Activated CD4-positive, alpha-beta memory T cell treated with anti-CD3 and anti-CD28 coated beads, Interleukin-2, amount 10 ng/mL, durations not matched to agents 7 days and 5 days (primary cell): ENCODE data around the gene GARNL3. TPM values are rescaled to one million over a fixed set of nuclear protein-coding genes. Genes with fewer than 3 reads are reported as not detected.

Source experiments
- CTCF ChIA-PET: fragments of 350-600 bp; sonication (Branson Sonifier 250); formaldehyde crosslinking; loops from one replicate; lab custom pipeline; 2021; ENCODE audit warnings: antibody characterized with exemption, inconsistent platforms; lab: Charles Lee
- POLR2A ChIA-PET: fragments of 350-600 bp; sonication (Branson Sonifier 250); formaldehyde crosslinking; loops from one replicate; lab custom pipeline; 2021; ENCODE audit warnings: antibody characterized with exemption; lab: Charles Lee
- DNase-seq: peaks from one replicate; pipeline ENCODE4 v3.0.0-alpha.2; 2020
- H3K27ac Mint-ChIP-seq: one replicate; pipeline ENCODE4 v1.8.0; 2021; ENCODE audit warnings: mild to moderate bottlenecking, mixed read lengths
- H3K27me3 Mint-ChIP-seq: one replicate; pipeline ENCODE4 v1.8.0; 2021; ENCODE audit warnings: mixed read lengths
- H3K36me3 Mint-ChIP-seq: one replicate; pipeline ENCODE4 v1.8.0; 2021; ENCODE audit warnings: low read depth, mixed read lengths
- H3K4me1 Mint-ChIP-seq: one replicate; pipeline ENCODE4 v1.8.0; 2021; ENCODE audit warnings: mixed read lengths
- H3K4me3 Mint-ChIP-seq: one replicate; pipeline ENCODE4 v1.8.0; 2021; ENCODE audit warnings: mild to moderate bottlenecking, mixed read lengths
- H3K9me3 Mint-ChIP-seq: one replicate; pipeline ENCODE4 v1.8.0; 2021; ENCODE audit warnings: mixed read lengths
- total RNA-seq, 2 experiments: library from RNA; stranded (reverse); gene quantifications; one replicate each; pipeline ENCODE4 v1.2.3, GENCODE V29; 2021

The GARNL3 gene
- total RNA-seq, 2 experiments from 2014 or later, result 0.86 to 0.95 TPM

DNA sequence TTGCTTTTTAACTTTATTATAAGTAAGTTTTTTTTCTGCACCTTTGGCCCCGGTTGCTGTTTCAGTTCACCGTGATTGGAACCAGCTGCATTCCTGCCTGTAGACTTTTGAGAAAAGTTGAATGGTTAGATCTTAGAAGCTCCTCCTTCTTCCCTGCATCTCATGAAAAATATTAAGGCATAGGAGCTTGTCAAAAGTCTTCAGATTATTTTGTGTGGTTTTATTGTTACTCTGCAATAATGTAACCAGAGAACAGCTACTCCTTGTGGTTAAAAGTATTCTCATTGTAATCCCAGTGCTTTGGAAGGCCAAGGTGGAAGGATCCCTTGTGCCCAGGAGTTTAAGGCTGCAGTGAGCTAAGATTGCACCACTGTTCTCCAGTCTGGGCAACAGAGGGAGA, 129.1 kb downstream of the GARNL3 start:
- CTCF ChIA-PET, result interaction anchor here (0.5 to 0.9 kb wide), 2 partner anchors 67 to 179 kb away, joined by 3 read pairs; no protein-coding TSS in a partner anchor

DNA sequence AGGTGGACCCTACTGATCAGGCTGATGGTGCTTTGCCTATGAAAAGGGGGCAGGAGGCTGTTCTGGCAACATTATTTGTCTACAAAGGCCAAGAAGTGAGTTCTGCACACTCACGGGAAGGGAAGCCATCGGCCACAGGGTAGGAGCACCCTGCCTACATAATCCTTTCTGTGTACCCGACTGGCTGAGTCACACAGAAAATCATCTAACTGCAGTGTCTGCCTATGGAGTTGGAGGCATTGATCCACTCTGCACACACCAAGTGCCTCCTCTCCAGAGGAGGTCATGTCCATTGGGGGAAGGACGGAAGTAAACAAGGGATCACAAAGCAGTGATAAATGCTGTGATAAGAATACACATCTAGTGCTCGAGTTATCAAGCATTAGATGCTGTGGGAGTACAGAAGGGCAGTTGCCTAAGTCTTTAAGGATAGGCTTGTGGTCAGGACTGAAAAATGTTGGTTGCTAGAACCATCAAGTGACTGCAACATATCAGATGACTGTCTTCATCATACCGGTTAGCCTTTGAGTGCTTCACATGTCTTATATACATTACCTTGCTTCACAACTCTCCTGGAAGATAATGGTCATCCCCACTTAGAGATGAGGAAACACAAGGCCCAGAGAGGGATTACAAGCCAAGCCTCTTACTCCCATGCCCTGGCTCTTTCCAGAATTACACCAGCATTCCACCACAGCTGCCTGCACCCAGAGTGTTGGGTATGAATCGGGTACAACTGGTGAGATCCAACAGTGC, 131.1 kb downstream of the GARNL3 start:
- Mint-ChIP-seq H3K4me3 (peak overlapping the region; percentile 65), H3K36me3 (no peaks in the 10 kb centered on the region), H3K4me1 (peaks cover 18% of the 10 kb centered on the region), H3K27ac (no peak overlapping the region), H3K9me3 (no peaks in the 10 kb centered on the region), H3K27me3 (peaks cover 41% of the 10 kb centered on the region)
- no peak for DNase-seq
- ChIA-PET POLR2A (interaction anchor here (0.7 to 4.1 kb wide), 5 partner anchors 8 to 56 kb away, joined by 3 to 54 read pairs (median 14); partner anchors contain the start of genes LRSAM1, RPL12 and ZNF79), CTCF (interaction anchor here (1.3 to 1.6 kb wide), 3 partner anchors 54 to 84 kb away, joined by 6 to 7 read pairs (median 7); no protein-coding TSS in a partner anchor)

More for the DNA sequence above, 129.1 kb downstream of the GARNL3 start:
- no peak for DNase-seq
- H3K36me3 Mint-ChIP-seq, result no peaks in the 10 kb centered on the region
- peaks cover 45% of the 10 kb centered on the region for H3K27me3 Mint-ChIP-seq
- no peak overlapping the region for H3K4me3 Mint-ChIP-seq
- POLR2A ChIA-PET, result no interaction called here
- no peaks in the 10 kb centered on the region for H3K9me3 Mint-ChIP-seq
- no peak overlapping the region for H3K27ac Mint-ChIP-seq
- H3K4me1 Mint-ChIP-seq, result peaks cover 33% of the 10 kb centered on the region

DNA sequence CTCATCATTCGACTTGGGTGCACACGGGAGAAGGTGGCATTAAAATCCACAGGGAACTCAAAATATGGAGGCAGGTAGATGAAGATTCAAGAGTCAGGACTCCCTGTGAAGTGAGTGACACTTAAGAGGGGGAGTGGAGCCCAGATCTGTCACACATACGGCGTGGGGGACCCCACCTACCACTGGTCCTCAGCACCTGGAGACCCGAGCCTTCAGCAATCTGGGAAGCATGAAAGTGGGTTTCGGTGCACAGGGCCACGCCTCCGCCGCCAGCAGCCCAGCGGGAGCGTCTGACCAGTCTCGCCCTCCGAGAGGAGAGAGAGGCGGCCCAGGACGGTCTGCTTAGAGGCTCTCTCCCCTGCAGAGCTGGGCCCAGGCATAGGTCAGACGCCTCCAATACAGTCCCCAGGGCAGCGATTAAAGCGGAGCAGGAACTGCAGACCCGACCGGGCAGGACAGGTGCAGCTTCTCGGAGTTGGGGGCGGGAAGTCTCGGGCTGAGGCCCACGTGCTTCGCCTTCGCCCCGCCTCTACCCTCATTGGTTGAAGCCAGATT, 131.8 kb downstream of the GARNL3 start:
- no peak for DNase-seq
- peaks cover 41% of the 10 kb centered on the region for H3K27me3 Mint-ChIP-seq
- H3K4me3 Mint-ChIP-seq, result peak overlapping the region; percentile 65
- H3K36me3 Mint-ChIP-seq, result no peaks in the 10 kb centered on the region
- ChIA-PET CTCF (interaction anchor here (0.8 to 2.1 kb wide), 20 partner anchors 8 to 338 kb away, joined by 3 to 21 read pairs (median 6); partner anchors contain the start of genes LRSAM1, RPL12, TOR2A and ZNF79), POLR2A (interaction anchor here (0.7 to 4.1 kb wide), 9 partner anchors 9 to 411 kb away, joined by 3 to 54 read pairs (median 4); partner anchors contain the start of genes CDK9, LRSAM1, RPL12 and ZNF79)
- no peak overlapping the region for H3K27ac Mint-ChIP-seq
- H3K9me3 Mint-ChIP-seq, result no peaks in the 10 kb centered on the region
- peaks cover 18% of the 10 kb centered on the region for H3K4me1 Mint-ChIP-seq

DNA sequence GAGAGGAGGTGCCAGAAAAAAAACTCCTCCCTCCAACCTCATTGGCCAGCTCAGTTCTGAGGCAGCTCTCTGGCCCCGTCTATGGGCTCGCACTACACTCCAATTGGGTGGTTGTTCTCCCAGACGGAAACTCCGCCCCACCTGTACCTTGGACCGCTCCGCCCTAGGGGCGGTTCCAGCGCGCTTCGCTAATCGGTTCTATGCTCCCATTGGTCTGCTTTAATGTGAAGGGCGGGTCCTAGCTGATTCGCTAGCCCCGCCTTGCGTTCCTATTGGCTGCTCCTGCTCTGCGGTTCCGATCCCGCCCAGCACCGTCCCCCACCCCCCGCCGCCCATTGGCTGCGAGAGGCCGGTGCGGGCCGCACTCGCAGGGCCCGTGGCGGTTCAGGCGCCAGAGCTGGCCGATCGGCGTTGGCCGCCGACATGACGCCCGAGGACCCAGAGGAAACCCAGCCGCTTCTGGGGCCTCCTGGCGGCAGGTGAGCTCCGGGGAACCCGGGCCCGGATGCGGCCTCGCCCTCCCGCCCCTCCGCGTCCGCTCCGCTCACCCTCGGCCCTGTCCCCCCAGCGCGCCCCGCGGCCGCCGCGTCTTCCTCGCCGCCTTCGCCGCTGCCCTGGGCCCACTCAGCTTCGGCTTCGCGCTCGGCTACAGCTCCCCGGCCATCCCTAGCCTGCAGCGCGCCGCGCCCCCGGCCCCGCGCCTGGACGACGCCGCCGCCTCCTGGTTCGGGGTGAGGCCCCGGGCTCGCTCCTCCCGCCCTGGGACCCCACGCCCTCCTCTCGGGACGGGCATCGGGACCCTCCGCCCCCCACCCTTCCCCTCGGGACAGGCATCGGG, 132.5 kb downstream of the GARNL3 start, which contains the start of gene SLC2A8:
TSS of gene SLC2A8 (plus strand) at position 362 of the 838 bp plus-strand sequence. CDS start at position 424, 62 bp downstream.
- DNase-seq, result peak; percentile 98
- POLR2A ChIA-PET, result interaction anchor here (0.7 to 4.1 kb wide), 10 partner anchors 10 to 412 kb away, joined by 3 to 54 read pairs (median 4); partner anchors contain the start of genes CDK9, LRSAM1, RPL12 and ZNF79
- CTCF ChIA-PET, result interaction anchor here (0.6 to 2.1 kb wide), 22 partner anchors 9 to 434 kb away, joined by 3 to 21 read pairs (median 5); partner anchors contain the start of genes LRSAM1, RPL12, TOR2A and ZNF79
- Mint-ChIP-seq H3K4me1 (peaks cover 18% of the 10 kb centered on the region), H3K9me3 (no peaks in the 10 kb centered on the region), H3K36me3 (no peaks in the 10 kb centered on the region), H3K27me3 (peaks cover 36% of the 10 kb centered on the region), H3K4me3 (peak within 1 kb of the TSS; percentile 67), H3K27ac (no peak within 1 kb of the TSS)

DNA sequence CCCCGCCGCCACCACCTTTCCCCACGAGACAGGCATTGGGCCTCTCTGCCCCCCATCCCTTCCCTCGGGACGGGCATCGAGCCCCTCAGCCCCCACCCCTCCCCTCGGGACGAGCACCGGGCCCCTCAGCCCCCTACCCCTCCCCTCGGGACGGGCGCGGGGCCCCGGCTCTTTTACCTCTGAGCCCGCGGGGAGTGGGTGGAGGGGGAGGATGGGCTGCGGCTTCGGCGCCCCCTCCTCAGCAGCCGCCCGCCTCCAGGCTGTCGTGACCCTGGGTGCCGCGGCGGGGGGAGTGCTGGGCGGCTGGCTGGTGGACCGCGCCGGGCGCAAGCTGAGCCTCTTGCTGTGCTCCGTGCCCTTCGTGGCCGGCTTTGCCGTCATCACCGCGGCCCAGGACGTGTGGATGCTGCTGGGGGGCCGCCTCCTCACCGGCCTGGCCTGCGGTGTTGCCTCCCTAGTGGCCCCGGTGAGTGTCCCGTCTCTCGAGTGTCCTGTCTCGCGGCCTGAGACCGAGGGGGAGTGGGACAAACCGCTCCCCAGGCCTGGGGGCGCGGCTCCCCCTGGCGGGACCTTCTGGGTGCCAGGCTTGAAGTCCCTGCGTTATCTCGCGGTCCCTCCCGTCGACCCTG, 133.2 kb downstream of the GARNL3 start:
- Mint-ChIP-seq H3K27me3 (peaks cover 31% of the 10 kb centered on the region), H3K36me3 (no peaks in the 10 kb centered on the region), H3K4me1 (peaks cover 18% of the 10 kb centered on the region), H3K27ac (no peak overlapping the region), H3K9me3 (no peaks in the 10 kb centered on the region), H3K4me3 (peak overlapping the region; percentile 67)
- peak; percentile 41 for DNase-seq
- ChIA-PET CTCF (interaction anchor here (0.6 to 2.1 kb wide), 14 partner anchors 10 to 435 kb away, joined by 3 to 21 read pairs (median 6); partner anchors contain the start of genes LRSAM1, RPL12, TOR2A and ZNF79), POLR2A (interaction anchor here (0.9 to 4.1 kb wide), 8 partner anchors 10 to 412 kb away, joined by 3 to 54 read pairs (median 4); partner anchors contain the start of genes CDK9, LRSAM1, RPL12 and ZNF79)

DNA sequence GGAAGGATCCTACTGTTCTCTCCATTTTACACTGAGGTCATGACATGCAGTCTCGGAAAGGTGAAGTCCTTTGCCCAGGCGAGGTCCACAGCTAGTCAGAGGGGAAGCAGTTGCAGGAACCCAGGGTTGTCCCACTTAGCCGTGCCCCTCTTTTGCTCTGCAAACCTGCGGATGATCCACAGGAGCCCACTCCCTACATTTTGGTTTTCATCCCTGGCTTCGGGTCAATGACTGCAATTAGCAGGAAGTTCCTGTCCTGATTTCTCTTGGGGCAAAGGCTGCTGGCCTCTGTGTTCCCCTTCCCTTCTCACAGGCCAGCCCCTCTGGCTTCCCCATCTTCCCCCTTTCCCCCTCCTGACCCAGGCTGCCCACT, 133.7 kb downstream of the GARNL3 start:
- ChIA-PET POLR2A (interaction anchor here (1.0 to 4.1 kb wide), 5 partner anchors 11 to 95 kb away, joined by 3 to 54 read pairs (median 14); partner anchors contain the start of genes LRSAM1, RPL12 and ZNF79), CTCF (interaction anchor here (1.2 to 2.1 kb wide), 5 partner anchors 10 to 183 kb away, joined by 3 to 15 read pairs (median 6); no protein-coding TSS in a partner anchor)
- H3K4me1 Mint-ChIP-seq, result peaks cover 18% of the 10 kb centered on the region
- H3K9me3 Mint-ChIP-seq, result no peaks in the 10 kb centered on the region
- peak overlapping the region; percentile 67 for H3K4me3 Mint-ChIP-seq
- H3K27me3 Mint-ChIP-seq, result peaks cover 31% of the 10 kb centered on the region
- no peak for DNase-seq
- no peak overlapping the region for H3K27ac Mint-ChIP-seq
- no peaks in the 10 kb centered on the region for H3K36me3 Mint-ChIP-seq

DNA sequence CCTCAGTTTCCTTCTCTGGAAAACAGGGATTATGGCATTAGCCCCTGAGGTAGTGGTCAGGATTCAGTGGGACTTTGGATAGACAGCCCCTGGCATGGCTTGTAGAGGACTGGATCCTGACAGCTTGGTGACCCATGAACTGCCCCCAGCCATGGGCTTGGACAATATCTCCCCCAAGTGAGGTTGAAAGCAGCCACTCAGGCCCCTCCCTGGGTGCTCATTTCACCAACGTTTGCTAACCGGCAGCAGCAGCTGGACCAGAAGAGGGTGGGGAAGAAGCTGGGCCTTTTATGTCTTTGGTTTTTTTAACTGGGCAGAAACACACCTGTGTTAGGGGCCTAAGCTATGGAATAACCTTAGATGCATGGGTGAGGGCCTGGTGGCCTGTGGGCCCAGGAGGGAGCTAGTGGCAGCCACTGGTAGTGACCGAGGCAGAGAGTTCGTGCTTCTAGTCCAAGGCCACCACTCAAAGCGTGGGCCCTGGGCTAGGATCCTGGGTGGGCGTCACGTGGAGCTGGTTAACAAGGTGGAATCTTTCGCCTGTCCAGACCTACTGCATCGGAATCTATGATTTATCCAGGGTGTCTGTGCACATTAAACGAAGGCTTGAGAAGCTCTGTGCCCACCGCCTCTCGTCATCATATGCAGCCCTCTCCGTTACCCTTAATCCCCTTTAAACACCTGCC, 134.3 kb downstream of the GARNL3 start:
- Mint-ChIP-seq H3K27ac (no peak overlapping the region), H3K4me3 (peak overlapping the region; percentile 67), H3K36me3 (no peaks in the 10 kb centered on the region), H3K4me1 (peaks cover 18% of the 10 kb centered on the region), H3K27me3 (peaks cover 28% of the 10 kb centered on the region), H3K9me3 (no peaks in the 10 kb centered on the region)
- CTCF ChIA-PET, result interaction anchor here (1.2 to 1.8 kb wide), 3 partner anchors 9 to 87 kb away, joined by 3 to 7 read pairs (median 3); no protein-coding TSS in a partner anchor
- DNase-seq, result no peak
- POLR2A ChIA-PET, result interaction anchor here (0.6 to 4.1 kb wide), 5 partner anchors 11 to 155 kb away, joined by 3 to 54 read pairs (median 4); partner anchors contain the start of genes LRSAM1, RPL12 and ZNF79

DNA sequence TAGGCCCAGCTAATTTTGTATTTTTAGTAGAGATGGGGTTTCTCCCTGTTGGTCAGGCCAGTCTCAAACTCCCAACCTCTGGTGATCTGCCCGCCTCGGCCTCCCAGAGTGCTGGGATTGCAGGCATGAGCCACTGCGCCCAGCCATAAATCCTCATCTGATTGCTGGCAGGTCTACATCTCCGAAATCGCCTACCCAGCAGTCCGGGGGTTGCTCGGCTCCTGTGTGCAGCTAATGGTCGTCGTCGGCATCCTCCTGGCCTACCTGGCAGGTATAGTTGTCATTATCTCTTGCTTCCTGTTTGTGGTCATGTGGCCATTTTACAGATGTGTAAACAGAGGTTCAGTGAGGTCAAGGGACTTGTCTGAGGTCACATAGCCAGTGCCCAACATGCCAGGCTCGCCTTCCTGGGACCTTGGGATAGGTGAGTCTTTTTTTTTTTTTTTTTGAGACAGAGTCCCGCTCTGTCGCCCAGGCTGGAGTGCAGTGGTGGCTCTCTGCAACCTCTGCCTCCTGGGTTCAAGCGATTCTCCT, 135.2 kb downstream of the GARNL3 start:
- peaks cover 22% of the 10 kb centered on the region for H3K27me3 Mint-ChIP-seq
- no peak overlapping the region for H3K4me3 Mint-ChIP-seq
- no peaks in the 10 kb centered on the region for H3K9me3 Mint-ChIP-seq
- DNase-seq, result no peak
- no peak overlapping the region for H3K27ac Mint-ChIP-seq
- POLR2A ChIA-PET, result interaction anchor here (0.8 to 4.1 kb wide), 4 partner anchors 12 to 51 kb away, joined by 3 to 54 read pairs (median 5); partner anchors contain the start of genes LRSAM1, RPL12 and ZNF79
- CTCF ChIA-PET, result interaction anchor here (1.2 to 1.8 kb wide), 2 partner anchors 8 to 12 kb away, joined by 3 to 7 read pairs; no protein-coding TSS in a partner anchor
- H3K4me1 Mint-ChIP-seq, result peaks cover 18% of the 10 kb centered on the region
- H3K36me3 Mint-ChIP-seq, result no peaks in the 10 kb centered on the region

DNA sequence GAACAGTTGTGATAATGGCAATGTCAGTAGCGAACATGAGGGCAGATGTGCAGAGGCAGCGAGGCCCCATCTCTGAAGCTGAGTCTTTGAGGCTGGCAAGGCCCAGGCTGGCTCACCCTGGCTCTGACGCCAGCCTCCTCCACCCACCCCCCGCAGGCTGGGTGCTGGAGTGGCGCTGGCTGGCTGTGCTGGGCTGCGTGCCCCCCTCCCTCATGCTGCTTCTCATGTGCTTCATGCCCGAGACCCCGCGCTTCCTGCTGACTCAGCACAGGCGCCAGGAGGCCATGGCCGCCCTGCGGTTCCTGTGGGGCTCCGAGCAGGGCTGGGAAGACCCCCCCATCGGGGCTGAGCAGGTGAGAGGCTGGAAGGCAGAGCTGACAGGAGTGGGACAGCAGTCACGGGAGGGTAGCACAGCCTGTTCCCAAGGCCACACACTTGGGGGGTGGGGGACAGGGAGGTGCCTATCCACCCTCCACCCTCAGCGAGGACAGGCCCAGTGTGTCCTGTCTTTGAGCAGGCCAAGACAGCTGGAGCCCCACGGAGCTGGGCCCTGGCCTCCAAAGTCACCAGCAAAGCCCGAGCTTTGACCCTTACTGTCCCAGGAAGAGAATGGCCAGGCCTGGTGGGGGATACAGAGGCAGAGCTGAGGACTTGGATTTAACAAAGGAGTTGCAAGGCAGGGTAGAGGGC, 138.0 kb downstream of the GARNL3 start:
- CTCF ChIA-PET, result no interaction called here
- DNase-seq, result no peak
- H3K27ac Mint-ChIP-seq, result no peak overlapping the region
- H3K4me3 Mint-ChIP-seq, result no peak overlapping the region
- H3K9me3 Mint-ChIP-seq, result no peaks in the 10 kb centered on the region
- H3K36me3 Mint-ChIP-seq, result no peaks in the 10 kb centered on the region
- POLR2A ChIA-PET, result interaction anchor here (0.6 kb wide), 1 partner anchor 389 kb away, joined by 4 read pairs; no protein-coding TSS in a partner anchor
- H3K27me3 Mint-ChIP-seq, result peaks cover 8% of the 10 kb centered on the region
- peaks cover 7% of the 10 kb centered on the region for H3K4me1 Mint-ChIP-seq

DNA sequence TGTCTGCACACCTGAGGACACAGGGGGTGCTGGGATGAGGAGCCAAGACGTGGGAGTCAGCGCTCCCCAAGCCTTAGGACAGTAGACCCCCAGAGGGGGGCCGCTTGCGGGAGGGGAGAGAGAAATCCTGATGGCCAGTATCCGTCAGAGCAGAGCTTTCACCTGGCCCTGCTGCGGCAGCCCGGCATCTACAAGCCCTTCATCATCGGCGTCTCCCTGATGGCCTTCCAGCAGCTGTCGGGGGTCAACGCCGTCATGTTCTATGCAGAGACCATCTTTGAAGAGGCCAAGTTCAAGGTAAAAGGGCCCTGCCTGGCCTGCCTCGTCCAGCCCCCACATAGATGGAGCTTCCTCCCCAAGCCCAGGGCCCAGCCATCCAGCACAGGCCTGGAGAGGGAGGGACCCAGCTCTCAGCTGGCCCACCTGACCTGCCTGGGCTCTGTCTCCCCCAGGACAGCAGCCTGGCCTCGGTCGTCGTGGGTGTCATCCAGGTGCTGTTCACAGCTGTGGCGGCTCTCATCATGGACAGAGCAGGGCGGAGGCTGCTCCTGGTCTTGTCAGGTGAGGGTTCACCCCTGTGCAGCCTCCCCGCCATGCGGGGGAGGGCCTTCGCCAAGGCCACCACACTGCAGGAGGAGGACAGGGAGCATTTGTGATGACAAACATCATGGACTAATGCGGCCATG, 139.1 kb downstream of the GARNL3 start:
- no peaks in the 10 kb centered on the region for H3K9me3 Mint-ChIP-seq
- H3K4me1 Mint-ChIP-seq, result no peaks in the 10 kb centered on the region
- H3K36me3 Mint-ChIP-seq, result no peaks in the 10 kb centered on the region
- H3K27me3 Mint-ChIP-seq, result peaks cover under 1% of the 10 kb centered on the region
- POLR2A ChIA-PET, result no interaction called here
- CTCF ChIA-PET, result no interaction called here
- H3K4me3 Mint-ChIP-seq, result no peak overlapping the region
- no peak for DNase-seq
- H3K27ac Mint-ChIP-seq, result no peak overlapping the region
